ENCODE results near the gene FAM98B.

Gene FAM98B

GRCh38 chr15:38517312-38517975 lies 63.5 kb downstream of the FAM98B start:
- no peaks in the 10 kb centered on the region for H3K4me1 ChIP-seq (ENCODE audit: control insufficient read depth in 5 of 5, insufficient read depth in 5 of 5, low read length in 5 of 5)
- no peak overlapping the region for H3K27ac ChIP-seq (ENCODE audit: low read depth, low read length)
- H3K9ac ChIP-seq (ENCODE audit: low read length in 5 of 5): no peak overlapping the region
- peaks cover 0 to 17% (median 8%) of the 10 kb centered on the region in 5 donors for H3K27me3 ChIP-seq (ENCODE audit: control insufficient read depth in 5 of 5, insufficient read depth in 4 of 5, low read length in 5 of 5)
- H3K9me3 ChIP-seq (ENCODE audit: control insufficient read depth in 5 of 5, low read length in 5 of 5): no peaks in the 10 kb centered on the region
- no peaks in the 10 kb centered on the region for H3K36me3 ChIP-seq (ENCODE audit: control insufficient read depth in 5 of 5, insufficient read depth in 5 of 5, low read length in 5 of 5)
- no peak overlapping the region for H3K4me3 ChIP-seq (ENCODE audit: low read depth in 1 of 5, low read length in 5 of 5)

GRCh38 chr15:38518084-38518483 lies 64.2 kb downstream of the FAM98B start:
- H3K4me3 ChIP-seq (ENCODE audit: low read depth in 1 of 5, low read length in 5 of 5): no peak overlapping the region
- H3K36me3 ChIP-seq (ENCODE audit: control insufficient read depth in 5 of 5, insufficient read depth in 5 of 5, low read length in 5 of 5): no peaks in the 10 kb centered on the region
- no peak overlapping the region for H3K27ac ChIP-seq (ENCODE audit: low read depth, low read length)
- H3K27me3 ChIP-seq (ENCODE audit: control insufficient read depth in 5 of 5, insufficient read depth in 4 of 5, low read length in 5 of 5): peaks cover 0 to 17% (median 6%) of the 10 kb centered on the region in 5 donors
- no peak overlapping the region for H3K9ac ChIP-seq (ENCODE audit: low read length in 5 of 5)
- H3K9me3 ChIP-seq (ENCODE audit: control insufficient read depth in 5 of 5, low read length in 5 of 5): no peaks in the 10 kb centered on the region
- no peaks in the 10 kb centered on the region for H3K4me1 ChIP-seq (ENCODE audit: control insufficient read depth in 5 of 5, insufficient read depth in 5 of 5, low read length in 5 of 5)

GRCh38 chr15:38520035-38520434 lies 66.1 kb downstream of the FAM98B start:
- H3K27me3 ChIP-seq (ENCODE audit: control insufficient read depth in 5 of 5, insufficient read depth in 4 of 5, low read length in 5 of 5): peaks cover 0 to 10% (median 3%) of the 10 kb centered on the region in 5 donors
- no peak overlapping the region for H3K9ac ChIP-seq (ENCODE audit: low read length in 5 of 5)
- no peaks in the 10 kb centered on the region for H3K9me3 ChIP-seq (ENCODE audit: control insufficient read depth in 5 of 5, low read length in 5 of 5)
- H3K27ac ChIP-seq (ENCODE audit: low read depth, low read length): no peak overlapping the region
- no peak overlapping the region for H3K4me3 ChIP-seq (ENCODE audit: low read depth in 1 of 5, low read length in 5 of 5)
- H3K36me3 ChIP-seq (ENCODE audit: control insufficient read depth in 5 of 5, insufficient read depth in 5 of 5, low read length in 5 of 5): no peaks in the 10 kb centered on the region
- H3K4me1 ChIP-seq (ENCODE audit: control insufficient read depth in 5 of 5, insufficient read depth in 5 of 5, low read length in 5 of 5): no peaks in the 10 kb centered on the region

GRCh38 chr15:38521316-38521715 lies 67.4 kb downstream of the FAM98B start:
- H3K9me3 ChIP-seq (ENCODE audit: control insufficient read depth in 5 of 5, low read length in 5 of 5): no peaks in the 10 kb centered on the region
- no peak overlapping the region for H3K4me3 ChIP-seq (ENCODE audit: low read depth in 1 of 5, low read length in 5 of 5)
- H3K27me3 ChIP-seq (ENCODE audit: control insufficient read depth in 5 of 5, insufficient read depth in 4 of 5, low read length in 5 of 5): peaks cover 0 to 8% (median 0%) of the 10 kb centered on the region in 5 donors
- H3K27ac ChIP-seq (ENCODE audit: low read depth, low read length): no peak overlapping the region
- H3K9ac ChIP-seq (ENCODE audit: low read length in 5 of 5): no peak overlapping the region
- H3K4me1 ChIP-seq (ENCODE audit: control insufficient read depth in 5 of 5, insufficient read depth in 5 of 5, low read length in 5 of 5): no peaks in the 10 kb centered on the region
- no peaks in the 10 kb centered on the region for H3K36me3 ChIP-seq (ENCODE audit: control insufficient read depth in 5 of 5, insufficient read depth in 5 of 5, low read length in 5 of 5)

GRCh38 chr15:38522922-38523321 lies 69.0 kb downstream of the FAM98B start:
- Histone ChIP-seq H3K9me3 (ENCODE audit: control insufficient read depth in 5 of 5, low read length in 5 of 5) (no peaks in the 10 kb centered on the region), H3K36me3 (ENCODE audit: control insufficient read depth in 5 of 5, insufficient read depth in 5 of 5, low read length in 5 of 5) (no peaks in the 10 kb centered on the region), H3K9ac (ENCODE audit: low read length in 5 of 5) (no peak overlapping the region), H3K27me3 (ENCODE audit: control insufficient read depth in 5 of 5, insufficient read depth in 4 of 5, low read length in 5 of 5) (no peaks in the 10 kb centered on the region), H3K4me3 (ENCODE audit: low read depth in 1 of 5, low read length in 5 of 5) (no peak overlapping the region), H3K27ac (ENCODE audit: low read depth, low read length) (no peak overlapping the region), H3K4me1 (ENCODE audit: control insufficient read depth in 5 of 5, insufficient read depth in 5 of 5, low read length in 5 of 5) (no peaks in the 10 kb centered on the region)

GRCh38 chr15:38524156-38524555 lies 70.2 kb downstream of the FAM98B start:
- Histone ChIP-seq H3K4me1 (ENCODE audit: control insufficient read depth in 5 of 5, insufficient read depth in 5 of 5, low read length in 5 of 5) (no peaks in the 10 kb centered on the region), H3K36me3 (ENCODE audit: control insufficient read depth in 5 of 5, insufficient read depth in 5 of 5, low read length in 5 of 5) (no peaks in the 10 kb centered on the region), H3K4me3 (ENCODE audit: low read depth in 1 of 5, low read length in 5 of 5) (no peak overlapping the region), H3K27me3 (ENCODE audit: control insufficient read depth in 5 of 5, insufficient read depth in 4 of 5, low read length in 5 of 5) (no peaks in the 10 kb centered on the region), H3K9me3 (ENCODE audit: control insufficient read depth in 5 of 5, low read length in 5 of 5) (no peaks in the 10 kb centered on the region), H3K27ac (ENCODE audit: low read depth, low read length) (no peak overlapping the region), H3K9ac (ENCODE audit: low read length in 5 of 5) (no peak overlapping the region)

- Histone ChIP-seq H3K4me1 (ENCODE audit: control insufficient read depth in 5 of 5, insufficient read depth in 5 of 5, low read length in 5 of 5) (no peaks in the 10 kb centered on the region), H3K36me3 (ENCODE audit: control insufficient read depth in 5 of 5, insufficient read depth in 5 of 5, low read length in 5 of 5) (no peaks in the 10 kb centered on the region), H3K27ac (ENCODE audit: low read depth, low read length) (no peak overlapping the region), H3K4me3 (ENCODE audit: low read depth in 1 of 5, low read length in 5 of 5) (no peak overlapping the region), H3K9me3 (ENCODE audit: control insufficient read depth in 5 of 5, low read length in 5 of 5) (no peaks in the 10 kb centered on the region), H3K27me3 (ENCODE audit: control insufficient read depth in 5 of 5, insufficient read depth in 4 of 5, low read length in 5 of 5) (no peaks in the 10 kb centered on the region), H3K9ac (ENCODE audit: low read length in 5 of 5) (no peak overlapping the region)
Observed at GRCh38 chr15:38525489-38525888, 71.6 kb downstream of the FAM98B start.

GRCh38 chr15:38526158-38526557 lies 72.2 kb downstream of the FAM98B start:
- no peaks in the 10 kb centered on the region for H3K27me3 ChIP-seq (ENCODE audit: control insufficient read depth in 5 of 5, insufficient read depth in 4 of 5, low read length in 5 of 5)
- no peaks in the 10 kb centered on the region for H3K36me3 ChIP-seq (ENCODE audit: control insufficient read depth in 5 of 5, insufficient read depth in 5 of 5, low read length in 5 of 5)
- H3K4me1 ChIP-seq (ENCODE audit: control insufficient read depth in 5 of 5, insufficient read depth in 5 of 5, low read length in 5 of 5): no peaks in the 10 kb centered on the region
- no peak overlapping the region for H3K9ac ChIP-seq (ENCODE audit: low read length in 5 of 5)
- no peak overlapping the region for H3K27ac ChIP-seq (ENCODE audit: low read depth, low read length)
- no peaks in the 10 kb centered on the region for H3K9me3 ChIP-seq (ENCODE audit: control insufficient read depth in 5 of 5, low read length in 5 of 5)
- H3K4me3 ChIP-seq (ENCODE audit: low read depth in 1 of 5, low read length in 5 of 5): no peak overlapping the region

- Histone ChIP-seq H3K9me3 (ENCODE audit: control insufficient read depth in 5 of 5, low read length in 5 of 5) (no peaks in the 10 kb centered on the region), H3K9ac (ENCODE audit: low read length in 5 of 5) (no peak overlapping the region)
Observed at GRCh38 chr15:38528294-38528693, 74.4 kb downstream of the FAM98B start.

GRCh38 chr15:38530113-38530512 lies 76.2 kb downstream of the FAM98B start:
- Histone ChIP-seq H3K4me3 (ENCODE audit: low read depth in 1 of 5, low read length in 5 of 5) (no peak overlapping the region), H3K27me3 (ENCODE audit: control insufficient read depth in 5 of 5, insufficient read depth in 4 of 5, low read length in 5 of 5) (peaks cover 0 to 3% (median 0%) of the 10 kb centered on the region in 5 donors), H3K27ac (ENCODE audit: low read depth, low read length) (no peak overlapping the region), H3K4me1 (ENCODE audit: control insufficient read depth in 5 of 5, insufficient read depth in 5 of 5, low read length in 5 of 5) (peaks cover 0 to 5% (median 0%) of the 10 kb centered on the region in 5 donors), H3K36me3 (ENCODE audit: control insufficient read depth in 5 of 5, insufficient read depth in 5 of 5, low read length in 5 of 5) (no peaks in the 10 kb centered on the region), H3K9me3 (ENCODE audit: control insufficient read depth in 5 of 5, low read length in 5 of 5) (no peaks in the 10 kb centered on the region), H3K9ac (ENCODE audit: low read length in 5 of 5) (no peak overlapping the region)

More at GRCh38 chr15:38528294-38528693, 74.4 kb downstream of the FAM98B start:
- no peak overlapping the region for H3K27ac ChIP-seq (ENCODE audit: low read depth, low read length)
- no peaks in the 10 kb centered on the region for H3K36me3 ChIP-seq (ENCODE audit: control insufficient read depth in 5 of 5, insufficient read depth in 5 of 5, low read length in 5 of 5)
- peaks cover 0 to 3% (median 0%) of the 10 kb centered on the region in 5 donors for H3K27me3 ChIP-seq (ENCODE audit: control insufficient read depth in 5 of 5, insufficient read depth in 4 of 5, low read length in 5 of 5)
- no peaks in the 10 kb centered on the region for H3K4me1 ChIP-seq (ENCODE audit: control insufficient read depth in 5 of 5, insufficient read depth in 5 of 5, low read length in 5 of 5)
- no peak overlapping the region for H3K4me3 ChIP-seq (ENCODE audit: low read depth in 1 of 5, low read length in 5 of 5)
